Hepatocyte (in vitro differentiated cells): ENCODE data around the gene DMD.

Source experiments
- CTCF ChIP-seq: fragments of 200-600 bp; sonication (generic); IDR thresholded peaks from 2 replicates; pipeline ENCODE4 v1.5.1; 2016; ENCODE audit warnings: antibody characterized with exemption, mild to moderate bottlenecking; ENCODE audit not compliant: poor library complexity
- EZH2phosphoT487 ChIP-seq: fragments of 200-600 bp; sonication (generic); IDR thresholded peaks from one replicate; pipeline ENCODE4 v1.6.1; 2018; ENCODE audit warnings: antibody characterized with exemption, mild to moderate bottlenecking, low read depth, moderate library complexity; ENCODE audit not compliant: unreplicated experiment, severe bottlenecking

DNA sequence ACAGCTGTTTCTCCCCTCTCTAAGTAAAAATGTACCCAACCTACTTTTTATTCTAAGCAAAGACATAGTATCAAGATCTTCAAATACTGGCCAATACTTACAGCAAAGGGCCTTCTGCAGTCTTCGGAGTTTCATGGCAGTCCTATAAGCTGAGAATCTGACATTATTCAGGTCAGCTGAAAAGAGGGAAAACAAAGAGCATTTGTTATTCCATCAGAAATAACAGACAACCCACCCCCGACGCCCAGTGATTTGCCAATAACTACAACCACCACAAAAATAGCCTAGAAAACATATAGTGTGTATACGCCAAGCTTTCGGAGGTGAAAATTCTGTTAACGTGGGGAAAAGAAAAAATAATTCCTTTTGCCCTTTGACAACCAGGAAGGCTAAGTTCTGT lies 1988.4 kb downstream of the DMD start:
- TF ChIP-seq CTCF (no peak), EZH2phosphoT487 (no peak)
